Omental fat pad (tissue), 4 donors: ENCODE measurements around the gene SLC6A11. TPM values are rescaled to one million over a fixed set of nuclear protein-coding genes. Genes with fewer than 3 reads are reported as not detected.

ENCODE experiments used
- ATAC-seq: fragments of 150-250 bp; one replicate; pipeline ENCODE4 v1.9.1; 2016; ENCODE audit warnings: mild to moderate bottlenecking, moderate library complexity; ENCODE audit not compliant: low FRiP score
- DNase-seq: peaks from one replicate; pipeline ENCODE4 v3.0.0-alpha.2; 2019; ENCODE audit warnings: low spot score
- CTCF ChIP-seq, 3 donors: fragments of 450-650 bp; IDR thresholded peaks; one replicate each; pipeline ENCODE4 v1.5.1; 2016 to 2017; ENCODE audit warnings: antibody characterized with exemption in 3 of 3, mild to moderate bottlenecking in 3 of 3, moderate library complexity in 2 of 3
- total RNA-seq, 4 donors: library from RNA; depleted of rRNA; stranded (reverse); fragments of >200 nt; gene quantifications; one replicate each; pipeline ENCODE4 v1.1.0, GENCODE V29; 2016

The SLC6A11 gene
- total RNA-seq, 4 donors from 2014 or later, result 0.09 TPM; not detected in 3

- DNase-seq (no peak), ATAC-seq (no peak)
- no peak for TF ChIP-seq CTCF (IDR thresholded peaks at IDR 0.05)
Observed at GRCh38 chr3:10808974-10809373, 7.1 kb upstream of the SLC6A11 start.

GRCh38 chr3:10810376-10810775, 5.7 kb upstream of the SLC6A11 start:
- ATAC-seq, result no peak
- TF ChIP-seq CTCF (IDR thresholded peaks at IDR 0.05), result no peak
- no peak for DNase-seq

GRCh38 chr3:10813425-10813824, 2.6 kb upstream of the SLC6A11 start:
- no peak for TF ChIP-seq CTCF (IDR thresholded peaks at IDR 0.05)
- DNase-seq (no peak), ATAC-seq (no peak)

GRCh38 chr3:10814623-10815022, 1.4 kb upstream of the SLC6A11 start:
- no peak for DNase-seq
- no peak for TF ChIP-seq CTCF (IDR thresholded peaks at IDR 0.05)
- no peak for ATAC-seq

GRCh38 chr3:10815487-10815886, 541 bp upstream of the SLC6A11 start:
- no peak for TF ChIP-seq CTCF (IDR thresholded peaks at IDR 0.05)
- DNase-seq, result no peak
- no peak for ATAC-seq

GRCh38 chr3:10816863-10817253, 830 bp downstream of the SLC6A11 start:
- no peak for DNase-seq
- ATAC-seq, result no peak
- no peak for TF ChIP-seq CTCF (IDR thresholded peaks at IDR 0.05)

GRCh38 chr3:10817506-10817905, 1.5 kb downstream of the SLC6A11 start:
- DNase-seq, result no peak
- no peak for ATAC-seq
- TF ChIP-seq CTCF (IDR thresholded peaks at IDR 0.05), result no peak
